ENCODE measurements around the gene EFNA5. TPM values are rescaled to one million over a fixed set of nuclear protein-coding genes. Genes with fewer than 3 reads are reported as not detected.

The EFNA5 gene
- 1.6 TPM for polyA plus RNA-seq (2013, experiment 1 of 2; ENCODE audit: insufficient read length)
- polyA plus RNA-seq (2013, experiment 2 of 2; ENCODE audit: insufficient read length): 1.8 TPM

GRCh38 chr5:107670932-107671741 is at the start of gene EFNA5:
TSS of gene EFNA5 (minus strand) at chr5:107670937.
- DNase-seq: peak; percentile 51

GRCh38 chr5:107719034-107719606 is 48.4 kb upstream of the EFNA5 start:
- no peak for DNase-seq

- no peak for DNase-seq
These were observed 47.1 kb upstream of the EFNA5 start for GRCh38 chr5:107717816-107718215.

- DNase-seq: no peak
These were observed 42.5 kb upstream of the EFNA5 start for GRCh38 chr5:107713228-107713627.

GRCh38 chr5:107712359-107712870 is 41.7 kb upstream of the EFNA5 start:
- no peak for DNase-seq

- peak; percentile 71 for DNase-seq
These were observed 34.8 kb upstream of the EFNA5 start for GRCh38 chr5:107705402-107706014.

- DNase-seq: peak; percentile 3
These were observed 34.1 kb upstream of the EFNA5 start for GRCh38 chr5:107704681-107705401.

- DNase-seq: peak; percentile 21
These were observed 29.7 kb upstream of the EFNA5 start for GRCh38 chr5:107700481-107700880.

- DNase-seq: no peak
These were observed 28.7 kb upstream of the EFNA5 start for GRCh38 chr5:107699425-107699824.

GRCh38 chr5:107698286-107698685 is 27.5 kb upstream of the EFNA5 start:
- DNase-seq: peak; percentile 40

- no peak for DNase-seq
These were observed 25.8 kb upstream of the EFNA5 start for GRCh38 chr5:107696498-107696897.

- DNase-seq: no peak
These were observed 25.3 kb upstream of the EFNA5 start for GRCh38 chr5:107696080-107696479.

- DNase-seq: no peak
These were observed 17.2 kb upstream of the EFNA5 start for GRCh38 chr5:107687937-107688336.

GRCh38 chr5:107687404-107687803 is 16.7 kb upstream of the EFNA5 start:
- no peak for DNase-seq

GRCh38 chr5:107682533-107682932 is 11.8 kb upstream of the EFNA5 start:
- DNase-seq: no peak

- DNase-seq: no peak
These were observed 10.1 kb upstream of the EFNA5 start for GRCh38 chr5:107680799-107681198.

- no peak for DNase-seq
These were observed 9.4 kb upstream of the EFNA5 start for GRCh38 chr5:107680099-107680498.

GRCh38 chr5:107676702-107677101 is 6.0 kb upstream of the EFNA5 start:
- DNase-seq: peak; percentile 7

GRCh38 chr5:107675201-107675600 is 4.5 kb upstream of the EFNA5 start:
- no peak for DNase-seq

GRCh38 chr5:107674655-107675054 is 3.9 kb upstream of the EFNA5 start:
- DNase-seq: peak; percentile 65

GRCh38 chr5:107673368-107674136 is 2.8 kb upstream of the EFNA5 start:
- peak; percentile 85 for DNase-seq

GRCh38 chr5:107673039-107673367 is 2.3 kb upstream of the EFNA5 start:
- DNase-seq: peak; percentile 17

Data from fibroblast of skin of abdomen (primary cell).